Endothelial cell of umbilical vein (primary cell): Measurements from ENCODE around the gene KCNMA1. TPM values are rescaled to one million over a fixed set of nuclear protein-coding genes. Genes with fewer than 3 reads are reported as not detected.

Experiments used
- BruUV-seq: library from RNA; stranded (reverse); fragments of 400-500 nt; replicated peaks from 2 replicates; lab custom pipeline; 2021; lab: Mats Ljungman, UMichigan
- CTCF ChIA-PET: fragments of 300-600, 350-600 bp; sonication (Branson Sonifier 250); formaldehyde crosslinking; loops from one replicate; lab custom pipeline; 2021; ENCODE audit warnings: antibody characterized with exemption, inconsistent platforms; lab: Charles Lee
- POLR2A ChIA-PET: fragments of 300-600, 350-600 bp; sonication (Branson Sonifier 250); formaldehyde crosslinking; loops from one replicate; lab custom pipeline; 2021; ENCODE audit warnings: antibody characterized with exemption, inconsistent platforms; lab: Charles Lee
- DNase-seq: peaks from one replicate; pipeline ENCODE4 v3.0.0-alpha.2; 2011; ENCODE audit warnings: low read depth, low spot score
- FAIRE-seq: peaks from 2 replicates; lab custom pipeline; 2011; peaks lifted over from hg19 to GRCh38; lab: Jason Lieb, UNC
- H2AFZ ChIP-seq: 2 replicates; pipeline ENCODE4 v1.6.0; 2012; ENCODE audit warnings: low read depth, low read length, control low read depth, inconsistent platforms
- H3K27ac ChIP-seq: 2 replicates; pipeline ENCODE4 v1.5.1; 2011; ENCODE audit warnings: low read depth, mild to moderate bottlenecking, control low read depth, low read length, moderate library complexity; ENCODE audit not compliant: insufficient read depth
- H3K27me3 ChIP-seq, 2 experiments: 2 replicates each; pipeline versions ENCODE4 v1.6.0 to v1.6.1; 2011; ENCODE audit warnings: low read length in 2 of 2, mixed read lengths in 1 of 2; ENCODE audit not compliant: control insufficient read depth in 2 of 2, insufficient read depth in 2 of 2
- H3K36me3 ChIP-seq, 2 experiments: 2 replicates in 1 of 2; 3 replicates in 1 of 2; pipeline ENCODE4 v1.5.1; 2011; ENCODE audit warnings: low read length in 2 of 2, mild to moderate bottlenecking in 1 of 2, moderate library complexity in 1 of 2; ENCODE audit not compliant: control insufficient read depth in 2 of 2, insufficient read depth in 2 of 2; ENCODE audit errors: extremely low read depth in 1 of 2
- H3K4me1 ChIP-seq: 3 replicates; pipeline ENCODE4 v1.5.1; 2011; ENCODE audit warnings: mild to moderate bottlenecking, low read length; ENCODE audit not compliant: control insufficient read depth, insufficient read depth; ENCODE audit errors: extremely low read depth
- H3K4me2 ChIP-seq: 2 replicates; pipeline ENCODE4 v1.6.1; 2011; ENCODE audit warnings: low read length, control low read depth, mixed read lengths; ENCODE audit not compliant: insufficient read depth
- H3K4me3 ChIP-seq, 3 experiments: fragments of 200-600 bp in 1 of 3; sonication (generic), shearing (Covaris generic) in 1 of 3; replicated peaks in 1 of 3; 2 replicates each; pipeline ENCODE4 v1.5.1; 2011 to 2016; ENCODE audit warnings: control low read depth in 3 of 3, low read length in 3 of 3, mild to moderate bottlenecking in 2 of 3, inconsistent platforms in 1 of 3, low read depth in 1 of 3, moderate library complexity in 1 of 3; ENCODE audit not compliant: insufficient read depth in 1 of 3
- H3K79me2 ChIP-seq: 2 replicates; pipeline ENCODE4 v1.6.0; 2012; ENCODE audit warnings: low read length, inconsistent platforms; ENCODE audit not compliant: control insufficient read depth, insufficient read depth
- H3K9ac ChIP-seq: replicated peaks from 2 replicates; pipeline ENCODE3; 2011; ENCODE audit warnings: low read length, control low read depth; ENCODE audit not compliant: insufficient read depth; ENCODE audit errors: extremely low read depth
- H3K9me1 ChIP-seq: replicated peaks from 3 replicates; pipeline ENCODE4 v1.6.0; 2011; ENCODE audit warnings: mild to moderate bottlenecking, low read length; ENCODE audit not compliant: control insufficient read depth, insufficient read depth; ENCODE audit errors: extremely low read depth
- H3K9me3 ChIP-seq: replicated peaks from 2 replicates; pipeline ENCODE4 v1.5.1; 2012; ENCODE audit warnings: low read length, inconsistent platforms; ENCODE audit not compliant: control insufficient read depth, insufficient read depth
- H4K20me1 ChIP-seq: replicated peaks from 2 replicates; pipeline ENCODE3; 2011; ENCODE audit warnings: mild to moderate bottlenecking, low read length; ENCODE audit not compliant: control insufficient read depth, insufficient read depth; ENCODE audit errors: extremely low read depth
- CTCF ChIP-seq, 2 donors: IDR thresholded peaks; 1 replicate in 1 of 2; 2 replicates in 1 of 2; pipeline ENCODE4 v1.5.1; 2011; ENCODE audit warnings: low read length in 2 of 2, mild to moderate bottlenecking in 2 of 2, moderate library complexity in 2 of 2, control low read depth in 1 of 2, inconsistent platforms in 1 of 2, low read depth in 1 of 2; ENCODE audit not compliant: insufficient read depth in 1 of 2; ENCODE audit errors: extremely low read depth in 1 of 2
- EZH2 ChIP-seq: IDR thresholded peaks from 2 replicates; pipeline ENCODE4 v1.6.1; 2012; ENCODE audit warnings: borderline replicate concordance, low read depth, mild to moderate bottlenecking, moderate library complexity, low read length, inconsistent platforms; ENCODE audit not compliant: severe bottlenecking
- FOS ChIP-seq: IDR thresholded peaks from 2 replicates; pipeline ENCODE4 v1.6.1; 2011; ENCODE audit warnings: mild to moderate bottlenecking, low read length, moderate library complexity, borderline replicate concordance; ENCODE audit not compliant: insufficient read depth
- GATA2 ChIP-seq: IDR thresholded peaks from 2 replicates; pipeline ENCODE4 v1.7.0; 2011; ENCODE audit warnings: low read depth, mild to moderate bottlenecking, moderate library complexity, mixed read lengths, low read length; ENCODE audit not compliant: insufficient read length, insufficient read depth
- JUN ChIP-seq: IDR thresholded peaks from 2 replicates; pipeline ENCODE4 v1.6.1; 2011; ENCODE audit warnings: borderline replicate concordance, low read depth; ENCODE audit not compliant: insufficient read length, insufficient read depth
- MAX ChIP-seq: IDR thresholded peaks from 2 replicates; pipeline ENCODE4 v1.6.1; 2011; ENCODE audit not compliant: insufficient read depth, insufficient read length
- MYC ChIP-seq: IDR thresholded peaks from one replicate; pipeline ENCODE4 v1.6.1; 2011; ENCODE audit warnings: mild to moderate bottlenecking, low read depth, low read length
- POLR2A ChIP-seq: IDR thresholded peaks from 2 replicates; pipeline ENCODE4 v1.6.1; 2012; ENCODE audit warnings: low read depth, mild to moderate bottlenecking, control low read depth, low read length
- POLR2AphosphoS5 ChIP-seq: IDR thresholded peaks from 2 replicates; pipeline ENCODE4 v1.6.1; 2012; ENCODE audit warnings: low read depth, mild to moderate bottlenecking, control low read depth, low read length, moderate library complexity; ENCODE audit not compliant: insufficient read depth
- dilution Hi-C: fragments of 300-500 bp; cut with MboI; formaldehyde crosslinking; loops from one replicate; pipeline ENCODE4 v1.15.0; 2019; ENCODE audit warnings: low sequenced_read_pairs; ENCODE audit not compliant: extremely low pct_ligation_motif_present
- intact Hi-C: fragments of 100-400 bp; cut with micrococcal nuclease; formaldehyde crosslinking; loops from one replicate; pipeline ENCODE4 v1.10.0; 2022
- polyA plus RNA-seq, 4 experiments: library from polyadenylated mRNA; depleted of rRNA in 3 of 4; stranded (reverse) in 3 of 4; unstranded in 1 of 4; fragments of >200 nt; gene quantifications; 2 replicates each; pipeline versions ENCODE4 v1.2.1 to v1.2.3, GENCODE V29; 2011 to 2012; ENCODE audit warnings: missing spikeins in 1 of 4
- total RNA-seq: library from RNA; stranded (reverse); gene quantifications from 2 replicates; pipeline ENCODE4 v1.2.3, GENCODE V29; 2021

Gene KCNMA1
- total and polyA plus RNA-seq, 2 donors (not counting 3 experiments of a cell fraction or from before 2014, with no cell fraction given), result 0.10 to 0.82 TPM

- no peaks in the 10 kb centered on the region for H4K20me1 ChIP-seq
- BruUV-seq, result no TSS peak
- no peaks in the 10 kb centered on the region for H3K79me2 ChIP-seq
- H3K9me1 ChIP-seq, result no peaks in the 10 kb centered on the region
- DNase-seq, result no peak
- H3K9me3 ChIP-seq, result no peaks in the 10 kb centered on the region
- CTCF ChIA-PET, result interaction anchor here (1.1 to 13.7 kb wide), 6 partner anchors 82 to 588 kb away, joined by 3 to 594 read pairs (median 6); partner anchors contain the start of gene KCNMA1
- H3K9ac ChIP-seq, result no peak overlapping the region
- H3K36me3 ChIP-seq, result no peaks in the 10 kb centered on the region
- POLR2A ChIA-PET, result no interaction called here
- H3K4me2 ChIP-seq, result no peak overlapping the region
- no peaks in the 10 kb centered on the region for H3K27me3 ChIP-seq
- intact Hi-C loops, result no loop called here
- TF ChIP-seq EZH2 (no peak), POLR2AphosphoS5 (no peak), FOS (no peak), CTCF (IDR thresholded peaks at IDR 0.05; ENCODE audit: extremely low read depth in 1 of 2, insufficient read depth in 1 of 2, low read depth in 1 of 2, low read length in 2 of 2) (no peak), MAX (no peak), MYC (no peak), POLR2A (no peak), JUN (no peak), GATA2 (no peak)
- FAIRE-seq, result no peak
- H2AFZ ChIP-seq, result no peak overlapping the region
- peaks cover 18% of the 10 kb centered on the region for H3K4me1 ChIP-seq
- no peak overlapping the region for H3K4me3 ChIP-seq
- H3K27ac ChIP-seq, result no peak overlapping the region
- dilution Hi-C loops, result no loop called here
Measured at GRCh38 chr10:77168861-77169260, 468.7 kb downstream of the KCNMA1 start.
